Measurements from ENCODE around the gene MTARC2. TPM values are rescaled to one million over a fixed set of nuclear protein-coding genes. Genes with fewer than 3 reads are reported as not detected.

The MTARC2 gene
- total RNA-seq, 1 experiment from 2014 or later = not detected

DNA sequence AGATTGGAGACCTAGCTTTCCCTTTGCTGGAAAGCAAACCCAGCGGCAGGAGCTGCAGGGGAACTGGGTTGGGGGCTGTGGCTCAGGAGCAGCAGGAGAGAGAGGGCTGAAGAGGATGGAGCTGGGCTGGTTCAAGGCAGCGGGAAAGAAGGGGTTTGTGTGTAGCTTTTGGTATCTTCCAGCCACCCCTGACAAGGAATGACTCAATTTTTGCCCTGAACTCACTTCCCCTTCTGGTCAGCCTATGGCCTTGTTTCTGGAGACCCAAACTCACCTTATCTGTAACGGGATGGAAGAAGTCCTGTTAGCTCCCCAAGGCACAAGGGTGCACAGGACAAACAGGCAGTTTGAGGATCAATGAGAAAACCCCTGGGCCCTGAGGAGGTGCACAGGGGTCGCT is 44.8 kb upstream of the MTARC2 start:
- Histone ChIP-seq H3K9me3 (ENCODE audit: low read depth, low read length, poor library complexity, severe bottlenecking) (no peaks in the 10 kb centered on the region), H3K27me3 (replicated peaks; ENCODE audit: insufficient read depth, low read depth, low read length, poor library complexity) (no peaks in the 10 kb centered on the region), H3K4me3 (ENCODE audit: low read depth, low read length, poor library complexity, severe bottlenecking) (no peak overlapping the region), H3K27ac (ENCODE audit: low read depth, low read length, poor library complexity, severe bottlenecking) (no peak overlapping the region), H3K4me1 (ENCODE audit: insufficient read depth, low read length, poor library complexity, severe bottlenecking) (no peaks in the 10 kb centered on the region), H3K36me3 (ENCODE audit: insufficient read depth, low read length, poor library complexity, severe bottlenecking) (no peaks in the 10 kb centered on the region)
- CTCF ChIA-PET = no interaction called here
- POLR2A ChIA-PET (ENCODE audit: low non-redundant PET) = no interaction called here
- no peak for DNase-seq (ENCODE audit: low spot score)
- intact Hi-C loops (cut with micrococcal nuclease; ENCODE audit: unreplicated experiment) = no loop called here
- no TSS peak for BruUV-seq (replicated peaks)
- TF ChIP-seq, protein P1, sequence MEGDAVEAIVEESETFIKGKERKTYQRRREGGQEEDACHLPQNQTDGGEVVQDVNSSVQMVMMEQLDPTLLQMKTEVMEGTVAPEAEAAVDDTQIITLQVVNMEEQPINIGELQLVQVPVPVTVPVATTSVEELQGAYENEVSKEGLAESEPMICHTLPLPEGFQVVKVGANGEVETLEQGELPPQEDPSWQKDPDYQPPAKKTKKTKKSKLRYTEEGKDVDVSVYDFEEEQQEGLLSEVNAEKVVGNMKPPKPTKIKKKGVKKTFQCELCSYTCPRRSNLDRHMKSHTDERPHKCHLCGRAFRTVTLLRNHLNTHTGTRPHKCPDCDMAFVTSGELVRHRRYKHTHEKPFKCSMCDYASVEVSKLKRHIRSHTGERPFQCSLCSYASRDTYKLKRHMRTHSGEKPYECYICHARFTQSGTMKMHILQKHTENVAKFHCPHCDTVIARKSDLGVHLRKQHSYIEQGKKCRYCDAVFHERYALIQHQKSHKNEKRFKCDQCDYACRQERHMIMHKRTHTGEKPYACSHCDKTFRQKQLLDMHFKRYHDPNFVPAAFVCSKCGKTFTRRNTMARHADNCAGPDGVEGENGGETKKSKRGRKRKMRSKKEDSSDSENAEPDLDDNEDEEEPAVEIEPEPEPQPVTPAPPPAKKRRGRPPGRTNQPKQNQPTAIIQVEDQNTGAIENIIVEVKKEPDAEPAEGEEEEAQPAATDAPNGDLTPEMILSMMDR (conservative IDR thresholded peaks at IDR 0.05; ENCODE audit: low read depth, low read length) = no peak
- TF ChIP-seq EZH2 (IDR thresholded peaks at IDR 0.05; ENCODE audit: borderline replicate concordance, low read depth, low read length, poor library complexity, severe bottlenecking) = no peak

DNA sequence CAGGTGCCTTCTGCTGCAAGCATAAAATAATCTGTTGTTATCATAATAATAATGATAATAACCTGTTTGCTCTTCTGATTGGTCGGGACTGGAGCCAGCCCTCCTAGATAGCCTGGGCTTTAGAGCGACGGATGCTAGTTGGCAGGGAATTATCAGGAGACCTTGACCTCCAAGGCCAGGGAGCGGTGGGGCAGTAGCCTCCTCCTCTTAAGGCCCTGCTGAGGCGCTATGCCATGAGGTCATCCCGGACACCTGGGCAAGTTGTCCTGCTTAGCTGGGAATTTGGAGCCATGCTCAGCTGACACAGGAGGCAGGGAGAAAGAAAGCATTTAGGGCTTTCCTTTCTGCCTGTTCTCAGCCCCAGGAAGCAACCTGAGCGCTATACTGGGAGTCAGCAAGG is 42.3 kb upstream of the MTARC2 start:
- Histone ChIP-seq H3K27ac (ENCODE audit: low read depth, low read length, poor library complexity, severe bottlenecking) (no peak overlapping the region), H3K27me3 (replicated peaks; ENCODE audit: insufficient read depth, low read depth, low read length, poor library complexity) (no peaks in the 10 kb centered on the region), H3K9me3 (ENCODE audit: low read depth, low read length, poor library complexity, severe bottlenecking) (no peaks in the 10 kb centered on the region), H3K4me3 (ENCODE audit: low read depth, low read length, poor library complexity, severe bottlenecking) (no peak overlapping the region), H3K36me3 (ENCODE audit: insufficient read depth, low read length, poor library complexity, severe bottlenecking) (no peaks in the 10 kb centered on the region), H3K4me1 (ENCODE audit: insufficient read depth, low read length, poor library complexity, severe bottlenecking) (no peaks in the 10 kb centered on the region)
- BruUV-seq (replicated peaks) = no TSS peak
- POLR2A ChIA-PET (ENCODE audit: low non-redundant PET) = no interaction called here
- TF ChIP-seq EZH2 (IDR thresholded peaks at IDR 0.05; ENCODE audit: borderline replicate concordance, low read depth, low read length, poor library complexity, severe bottlenecking) = no peak
- TF ChIP-seq, protein P1 (conservative IDR thresholded peaks at IDR 0.05; ENCODE audit: low read depth, low read length) = no peak
- CTCF ChIA-PET = no interaction called here
- no peak for DNase-seq (ENCODE audit: low spot score)
- intact Hi-C loops (cut with micrococcal nuclease; ENCODE audit: unreplicated experiment) = no loop called here

DNA sequence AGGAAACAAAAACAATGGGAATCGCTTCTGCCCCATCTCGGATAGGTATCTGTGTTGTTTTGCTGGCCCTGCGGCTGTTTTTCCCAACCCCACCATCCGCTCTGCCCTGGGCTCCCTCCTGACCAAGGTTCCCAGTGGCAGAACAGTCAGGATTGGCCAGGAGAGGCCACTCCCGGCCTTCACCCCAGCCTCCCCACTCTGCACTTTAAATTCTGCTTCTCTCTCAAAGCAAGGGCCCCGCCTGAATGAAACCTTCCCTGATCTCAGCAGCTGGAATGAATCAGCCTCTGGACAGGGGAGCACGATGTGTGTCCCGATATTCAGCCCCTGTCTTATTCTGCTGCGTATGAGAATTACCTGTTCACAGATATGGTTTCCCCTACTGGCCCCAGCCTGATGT is 41.6 kb upstream of the MTARC2 start:
- Histone ChIP-seq H3K27ac (ENCODE audit: low read depth, low read length, poor library complexity, severe bottlenecking) (no peak overlapping the region), H3K9me3 (ENCODE audit: low read depth, low read length, poor library complexity, severe bottlenecking) (no peaks in the 10 kb centered on the region), H3K36me3 (ENCODE audit: insufficient read depth, low read length, poor library complexity, severe bottlenecking) (no peaks in the 10 kb centered on the region), H3K4me3 (ENCODE audit: low read depth, low read length, poor library complexity, severe bottlenecking) (no peak overlapping the region), H3K4me1 (ENCODE audit: insufficient read depth, low read length, poor library complexity, severe bottlenecking) (no peaks in the 10 kb centered on the region), H3K27me3 (replicated peaks; ENCODE audit: insufficient read depth, low read depth, low read length, poor library complexity) (no peaks in the 10 kb centered on the region)
- BruUV-seq (replicated peaks) = no TSS peak
- no peak for TF ChIP-seq EZH2 (IDR thresholded peaks at IDR 0.05; ENCODE audit: borderline replicate concordance, low read depth, low read length, poor library complexity, severe bottlenecking)
- TF ChIP-seq, protein P1 (conservative IDR thresholded peaks at IDR 0.05; ENCODE audit: low read depth, low read length) = no peak
- CTCF ChIA-PET = no interaction called here
- intact Hi-C loops (cut with micrococcal nuclease; ENCODE audit: unreplicated experiment) = no loop called here
- no peak for DNase-seq (ENCODE audit: low spot score)
- POLR2A ChIA-PET (ENCODE audit: low non-redundant PET) = no interaction called here
